Fibroblast of lung (primary cell): ENCODE results near the gene ORC1.

Experiments used
- EZH2 ChIP-seq: IDR thresholded peaks from 2 replicates; pipeline ENCODE4 v1.5.1; 2012; ENCODE audit warnings: low read length, control low read depth, mild to moderate bottlenecking; ENCODE audit errors: missing control alignments
- TF ChIP-seq, protein P1 (sequence below), 2 donors: IDR thresholded peaks in 1 of 2; conservative IDR thresholded peaks in 1 of 2; 1 replicate in 1 of 2; 2 replicates in 1 of 2; pipeline ENCODE4 v1.5.1; 2011 to 2012; ENCODE audit warnings: low read length in 2 of 2, control low read depth in 1 of 2, inconsistent platforms in 1 of 2, low read depth in 1 of 2, mild to moderate bottlenecking in 1 of 2

DNA sequence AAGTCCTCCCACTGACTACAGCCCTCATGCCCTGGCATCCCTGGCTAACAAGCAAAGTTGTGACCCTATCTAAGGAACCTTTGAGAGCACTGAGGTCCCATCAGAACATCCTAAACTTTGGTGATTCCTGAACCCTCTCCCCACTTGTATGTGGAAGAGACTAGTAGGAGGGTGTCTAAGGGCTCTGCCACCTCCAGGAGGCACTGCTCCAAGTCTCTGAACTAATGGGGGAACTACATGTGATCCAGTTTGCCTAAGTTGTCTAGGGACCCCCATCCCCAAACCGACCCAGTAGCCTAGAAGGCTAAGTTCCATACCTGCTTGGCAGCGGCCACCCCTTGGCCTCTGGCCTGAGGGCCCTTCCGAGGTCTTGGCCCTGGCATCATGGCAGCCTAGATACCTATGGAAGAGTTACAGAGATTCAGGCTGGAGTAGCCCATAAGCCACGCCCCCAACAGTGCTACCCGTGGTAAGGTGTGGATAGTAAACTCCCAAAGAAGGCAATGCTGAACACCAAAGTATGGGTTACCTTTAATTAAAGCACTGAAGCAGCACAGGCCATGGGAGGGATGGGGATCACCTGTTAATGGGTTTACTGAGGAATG lies 39.9 kb downstream of the ORC1 start:
- TF ChIP-seq, protein P1, sequence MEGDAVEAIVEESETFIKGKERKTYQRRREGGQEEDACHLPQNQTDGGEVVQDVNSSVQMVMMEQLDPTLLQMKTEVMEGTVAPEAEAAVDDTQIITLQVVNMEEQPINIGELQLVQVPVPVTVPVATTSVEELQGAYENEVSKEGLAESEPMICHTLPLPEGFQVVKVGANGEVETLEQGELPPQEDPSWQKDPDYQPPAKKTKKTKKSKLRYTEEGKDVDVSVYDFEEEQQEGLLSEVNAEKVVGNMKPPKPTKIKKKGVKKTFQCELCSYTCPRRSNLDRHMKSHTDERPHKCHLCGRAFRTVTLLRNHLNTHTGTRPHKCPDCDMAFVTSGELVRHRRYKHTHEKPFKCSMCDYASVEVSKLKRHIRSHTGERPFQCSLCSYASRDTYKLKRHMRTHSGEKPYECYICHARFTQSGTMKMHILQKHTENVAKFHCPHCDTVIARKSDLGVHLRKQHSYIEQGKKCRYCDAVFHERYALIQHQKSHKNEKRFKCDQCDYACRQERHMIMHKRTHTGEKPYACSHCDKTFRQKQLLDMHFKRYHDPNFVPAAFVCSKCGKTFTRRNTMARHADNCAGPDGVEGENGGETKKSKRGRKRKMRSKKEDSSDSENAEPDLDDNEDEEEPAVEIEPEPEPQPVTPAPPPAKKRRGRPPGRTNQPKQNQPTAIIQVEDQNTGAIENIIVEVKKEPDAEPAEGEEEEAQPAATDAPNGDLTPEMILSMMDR (conservative IDR thresholded peaks at IDR 0.05 in 1 of 2, IDR thresholded peaks at IDR 0.05 in 1 of 2; ENCODE audit: low read depth in 1 of 2, low read length in 2 of 2), result no peak
- no peak for TF ChIP-seq EZH2
